RCC 7860 (cell line): ENCODE results near the gene CLDN14.
A peak's percentile ranks its signal among the peaks of the same experiment; 100 is the strongest.

Source experiments
- DNase-seq: peaks from one replicate; pipeline ENCODE4 v3.0.0-alpha.2; 2015; ENCODE audit warnings: low spot score
- FAIRE-seq: peaks from 2 replicates; lab custom pipeline; 2012; peaks lifted over from hg19 to GRCh38; lab: Jason Lieb, UNC

Gene CLDN14, protein sequence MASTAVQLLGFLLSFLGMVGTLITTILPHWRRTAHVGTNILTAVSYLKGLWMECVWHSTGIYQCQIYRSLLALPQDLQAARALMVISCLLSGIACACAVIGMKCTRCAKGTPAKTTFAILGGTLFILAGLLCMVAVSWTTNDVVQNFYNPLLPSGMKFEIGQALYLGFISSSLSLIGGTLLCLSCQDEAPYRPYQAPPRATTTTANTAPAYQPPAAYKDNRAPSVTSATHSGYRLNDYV

DNA sequence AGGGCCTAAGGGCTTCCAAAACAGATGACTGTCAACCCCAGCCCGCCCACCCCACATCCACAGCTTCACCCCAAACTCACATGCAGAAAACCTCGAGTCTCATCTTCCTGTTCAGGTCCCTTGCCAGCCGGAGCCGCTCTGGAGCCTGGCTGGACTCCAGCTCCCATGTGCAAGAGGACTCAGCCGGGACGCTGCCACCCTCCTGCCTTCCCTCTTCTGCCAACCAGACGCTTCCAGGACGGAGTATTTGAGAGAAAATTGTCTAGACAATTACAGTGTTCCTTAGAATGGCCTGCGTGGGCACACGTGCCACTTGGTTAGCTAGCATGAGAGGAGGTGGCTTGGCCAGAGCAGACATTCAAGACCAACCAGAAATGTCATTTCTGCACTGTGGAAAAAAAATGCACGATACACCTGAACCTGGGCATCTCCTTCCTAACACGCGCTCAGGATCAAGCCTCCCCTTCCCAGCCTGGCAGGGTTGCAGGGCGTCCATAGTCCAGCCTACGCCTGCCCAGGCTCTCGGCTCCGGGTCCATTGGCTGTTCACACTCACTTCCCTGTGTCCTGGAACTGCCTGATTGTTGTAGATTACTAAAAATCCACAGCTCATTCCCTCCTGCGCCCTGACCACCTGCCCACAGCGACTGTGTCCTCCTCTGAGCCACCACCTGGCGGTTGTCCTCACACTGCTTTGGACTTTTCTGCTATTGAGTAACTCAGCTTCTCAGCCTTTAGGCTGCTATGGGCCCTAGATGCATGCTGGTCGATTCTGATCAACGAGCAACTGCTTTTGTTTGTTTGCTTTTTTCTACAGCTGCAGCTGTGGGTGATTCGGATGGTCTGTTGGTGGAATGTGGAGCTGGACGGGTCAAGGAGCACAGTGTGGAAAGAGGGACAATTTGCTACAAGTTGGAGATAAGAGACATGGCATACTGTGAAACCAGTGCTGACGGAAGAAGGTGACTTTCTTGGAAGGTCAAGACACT, at the start of gene CLDN14:
Gene CLDN14, minus strand, starts transcription at position 708 of the 988 bp plus-strand sequence. CDS start 18,427 bp downstream, outside the sequence.
- FAIRE-seq (no peak), DNase-seq (no peak)

DNA sequence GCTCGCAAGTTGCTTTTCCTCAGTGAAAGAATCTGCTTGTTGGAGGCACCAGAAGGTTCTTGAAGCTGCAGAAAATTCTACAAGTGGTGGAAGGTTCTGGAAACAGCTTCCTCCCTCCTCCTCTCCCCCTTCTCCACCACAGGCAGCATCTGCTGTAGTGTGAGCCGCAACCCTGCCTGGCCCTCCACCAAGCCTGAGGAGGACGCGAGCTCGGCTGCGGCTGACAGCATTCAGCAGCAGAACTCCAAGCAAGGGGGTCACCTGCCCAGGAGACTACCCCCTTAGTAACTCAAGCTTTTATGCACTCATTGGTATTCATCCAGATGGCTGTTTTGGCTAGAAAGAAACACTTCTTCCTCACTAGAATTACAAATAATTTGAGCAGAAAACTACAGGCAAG, 48.8 kb upstream of the CLDN14 start:
- DNase-seq (no peak), FAIRE-seq (no peak)

DNA sequence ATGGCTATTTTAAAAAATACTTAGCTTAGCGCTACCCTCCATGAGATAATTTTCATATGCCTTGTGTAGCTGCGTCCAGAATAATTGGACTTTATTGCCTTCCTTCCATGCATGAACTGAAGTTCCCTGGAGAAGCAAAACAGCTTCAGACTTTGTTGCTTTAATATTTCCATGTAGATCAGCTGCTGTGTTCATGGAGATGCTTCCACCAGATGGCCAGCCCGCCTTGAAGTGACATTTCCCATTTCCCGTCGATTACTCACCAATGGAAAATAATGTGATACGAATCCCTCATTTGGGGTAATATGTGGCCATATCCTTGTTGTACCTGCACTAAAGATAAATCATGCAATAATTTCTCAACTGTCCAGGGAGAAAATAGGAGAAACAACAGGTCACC, 47.4 kb upstream of the CLDN14 start:
- FAIRE-seq (no peak), DNase-seq (no peak)

DNA sequence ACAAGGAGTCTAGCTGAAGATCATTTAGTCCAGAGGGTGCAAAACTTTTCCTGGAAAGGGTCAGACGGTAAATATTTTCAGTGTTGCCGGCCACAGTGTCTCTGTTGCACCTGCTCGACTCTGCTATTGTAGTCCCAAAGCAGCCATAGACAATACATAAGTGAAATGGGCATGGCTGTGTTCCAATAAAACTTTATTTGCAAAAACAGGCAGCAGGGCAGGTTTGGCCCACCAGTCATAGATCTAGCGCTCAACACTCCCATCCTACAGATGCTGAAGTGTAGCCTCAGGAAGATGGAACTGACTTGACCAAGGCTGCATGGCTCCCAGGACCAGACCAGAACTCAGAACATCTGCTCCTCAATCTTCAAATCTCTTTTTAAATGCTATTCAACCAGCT, 46.2 kb upstream of the CLDN14 start:
- no peak for FAIRE-seq

DNA sequence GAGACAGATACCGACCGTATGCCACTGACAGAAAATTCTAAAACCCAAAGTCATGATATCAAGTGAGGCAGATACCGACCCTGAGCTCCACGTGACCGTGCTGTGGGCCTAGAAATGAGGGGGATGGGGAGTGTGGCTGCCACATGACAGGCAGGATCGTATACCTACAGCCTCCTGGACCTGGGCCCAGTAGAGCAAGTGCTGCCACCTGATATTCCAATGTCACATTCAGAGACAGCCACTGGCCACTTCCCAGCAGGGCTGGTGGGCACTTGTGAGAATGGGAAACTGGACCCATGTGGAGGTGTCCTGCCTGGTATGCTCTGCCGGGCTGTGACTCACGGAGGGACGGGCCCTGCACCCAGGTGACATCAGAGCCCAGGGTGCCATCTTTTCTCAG, 44.6 kb upstream of the CLDN14 start:
- DNase-seq (no peak), FAIRE-seq (no peak)

More for the DNA sequence above, 46.2 kb upstream of the CLDN14 start:
- no peak for DNase-seq

DNA sequence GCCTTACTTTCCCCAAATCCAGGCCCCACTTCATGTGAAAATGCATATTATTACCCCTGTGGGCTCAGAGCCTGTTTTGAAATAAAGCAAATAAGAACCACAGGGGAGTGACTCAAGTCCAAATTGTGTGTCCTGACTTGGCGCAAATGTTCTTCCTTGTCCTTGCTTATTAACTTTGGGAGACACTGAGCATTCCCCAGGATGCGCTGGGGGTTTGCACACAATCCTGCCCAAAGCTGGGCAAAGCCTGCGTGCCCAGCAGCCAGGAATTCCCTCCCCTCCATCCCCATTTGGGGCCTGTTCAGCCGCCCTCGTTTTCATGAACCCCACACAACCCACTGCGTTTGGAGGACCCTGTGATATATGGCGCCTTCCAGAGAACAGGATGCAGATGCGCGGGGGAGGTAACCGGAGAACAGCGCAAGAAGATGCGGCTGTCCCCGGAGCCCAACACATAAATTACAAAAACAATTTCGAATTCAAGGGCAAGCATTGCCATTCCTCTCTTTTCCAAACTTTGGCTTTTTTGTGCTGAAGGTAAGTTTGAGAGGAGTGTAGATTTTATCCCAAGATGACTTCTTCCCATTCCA, 42.4 kb upstream of the CLDN14 start:
- FAIRE-seq (no peak), DNase-seq (no peak)

DNA sequence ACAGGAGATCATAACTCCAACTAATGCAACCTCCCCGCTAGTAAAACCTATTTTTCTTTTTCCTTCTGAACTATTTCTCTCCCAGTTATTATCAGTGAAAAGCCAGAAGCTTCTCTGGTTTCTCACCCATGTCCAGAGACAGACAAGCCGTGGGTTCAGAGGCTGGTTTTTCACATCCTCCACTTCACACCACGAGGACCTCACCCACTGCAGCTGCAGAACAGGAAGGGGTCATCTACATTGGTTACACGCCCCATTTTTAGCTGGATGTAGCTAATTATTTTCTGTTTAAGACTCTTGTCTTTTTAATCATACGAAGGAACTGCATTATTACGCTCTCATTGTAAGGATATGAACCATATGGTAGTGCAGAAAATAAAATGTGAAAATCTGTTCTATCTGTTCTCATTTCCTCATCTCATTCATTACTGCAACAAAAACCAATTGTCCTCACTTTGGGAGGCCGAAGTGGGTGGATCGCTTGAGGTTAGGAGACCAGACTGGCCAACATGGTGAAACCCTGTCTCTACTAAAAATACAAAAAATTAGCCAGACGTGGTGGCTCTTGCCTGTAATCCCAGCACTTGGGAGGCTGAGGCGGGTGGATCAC, 39.1 kb upstream of the CLDN14 start:
- DNase-seq, result no peak
- FAIRE-seq, result no peak

DNA sequence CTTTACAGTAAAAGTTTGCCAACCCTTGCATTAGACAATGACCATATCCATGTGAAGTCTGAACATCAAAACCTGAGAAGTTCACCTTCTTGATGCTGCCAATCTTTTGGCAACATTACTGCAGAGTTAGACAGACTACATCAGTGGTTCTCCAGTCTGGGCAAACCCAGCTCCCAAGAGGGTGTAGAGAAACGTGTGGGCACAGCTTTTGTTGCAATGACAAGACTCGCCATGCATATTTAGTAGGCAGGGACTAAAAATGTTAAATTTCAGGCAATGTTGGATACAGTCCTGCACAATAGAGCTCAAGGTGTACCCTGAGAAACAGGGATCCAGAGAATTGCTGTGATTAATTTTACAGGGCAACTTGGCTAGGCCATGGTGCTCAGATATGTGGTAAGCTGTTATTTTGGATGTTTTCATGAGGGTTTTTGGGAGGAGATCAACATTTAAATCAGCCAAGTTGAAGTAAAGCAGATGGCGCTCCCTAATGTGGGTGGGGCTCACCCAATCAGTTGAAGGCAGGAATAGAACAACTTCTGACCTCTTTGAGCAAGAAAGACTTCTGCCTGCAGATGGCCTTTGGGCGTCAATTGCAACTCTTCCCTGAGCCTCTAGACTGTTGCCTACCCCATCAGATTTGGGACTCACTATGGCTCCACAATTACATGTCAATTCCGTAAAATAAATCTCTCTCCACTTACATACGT, 37.6 kb upstream of the CLDN14 start:
- FAIRE-seq (no peak), DNase-seq (no peak)

DNA sequence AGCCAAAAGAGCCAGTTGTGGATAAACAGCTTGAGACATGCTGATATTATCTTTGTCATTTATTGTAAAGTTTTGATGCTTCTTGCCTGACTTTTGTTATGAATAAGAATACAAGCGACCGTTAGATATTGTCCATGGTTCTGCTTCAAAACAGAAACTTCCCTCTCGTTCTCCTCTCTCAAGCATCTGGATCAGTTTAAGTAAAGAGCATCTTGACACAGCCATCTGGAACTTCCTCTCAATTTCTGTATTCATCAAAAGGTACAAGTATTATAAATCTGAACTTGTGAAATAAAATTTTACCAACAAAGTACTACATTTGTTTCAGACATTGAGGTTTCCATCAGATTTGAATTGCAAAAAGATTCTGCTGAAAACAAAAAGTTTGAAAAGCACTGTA, 36.4 kb upstream of the CLDN14 start:
- DNase-seq, result no peak
- no peak for FAIRE-seq

DNA sequence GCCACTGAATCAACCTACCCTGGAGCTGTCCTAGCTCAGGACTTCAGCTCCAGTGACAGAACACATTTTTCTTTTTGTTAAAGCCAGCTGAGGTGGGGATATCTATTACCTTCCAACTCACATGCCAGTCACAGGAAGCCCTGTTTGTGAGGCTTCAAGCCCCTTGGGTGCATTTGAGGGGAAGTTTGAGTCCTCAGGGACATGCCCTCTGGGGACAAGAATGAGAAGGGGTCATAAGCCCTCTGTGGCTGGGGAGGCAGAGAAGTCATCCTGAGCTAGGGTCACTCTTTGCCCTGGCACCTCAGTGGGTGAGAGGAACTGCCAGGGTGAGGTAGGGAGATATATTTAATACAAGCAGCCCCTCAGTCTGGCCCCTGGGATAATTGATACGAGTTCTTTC, 33.5 kb upstream of the CLDN14 start:
- DNase-seq, result no peak
- FAIRE-seq, result no peak

DNA sequence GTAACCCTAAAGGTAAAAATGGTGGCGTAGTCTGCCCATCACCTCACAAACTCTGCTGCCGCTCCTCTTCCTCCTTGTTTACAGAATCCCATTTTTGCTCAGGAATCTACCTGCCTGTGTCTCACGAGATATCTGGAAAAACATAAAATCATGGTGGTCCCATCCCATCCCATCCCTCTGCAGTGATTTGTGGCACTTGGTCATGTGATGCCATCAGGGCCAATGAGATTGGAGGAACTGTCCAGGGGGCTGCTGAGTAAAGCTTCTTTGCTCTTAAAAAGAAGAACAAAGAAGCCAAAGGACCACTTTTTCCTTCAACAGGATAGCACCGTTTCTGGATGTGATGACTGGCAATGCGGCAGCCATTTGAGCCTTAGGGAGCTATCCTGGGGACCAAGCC, 33.0 kb upstream of the CLDN14 start:
- FAIRE-seq (no peak), DNase-seq (no peak)

DNA sequence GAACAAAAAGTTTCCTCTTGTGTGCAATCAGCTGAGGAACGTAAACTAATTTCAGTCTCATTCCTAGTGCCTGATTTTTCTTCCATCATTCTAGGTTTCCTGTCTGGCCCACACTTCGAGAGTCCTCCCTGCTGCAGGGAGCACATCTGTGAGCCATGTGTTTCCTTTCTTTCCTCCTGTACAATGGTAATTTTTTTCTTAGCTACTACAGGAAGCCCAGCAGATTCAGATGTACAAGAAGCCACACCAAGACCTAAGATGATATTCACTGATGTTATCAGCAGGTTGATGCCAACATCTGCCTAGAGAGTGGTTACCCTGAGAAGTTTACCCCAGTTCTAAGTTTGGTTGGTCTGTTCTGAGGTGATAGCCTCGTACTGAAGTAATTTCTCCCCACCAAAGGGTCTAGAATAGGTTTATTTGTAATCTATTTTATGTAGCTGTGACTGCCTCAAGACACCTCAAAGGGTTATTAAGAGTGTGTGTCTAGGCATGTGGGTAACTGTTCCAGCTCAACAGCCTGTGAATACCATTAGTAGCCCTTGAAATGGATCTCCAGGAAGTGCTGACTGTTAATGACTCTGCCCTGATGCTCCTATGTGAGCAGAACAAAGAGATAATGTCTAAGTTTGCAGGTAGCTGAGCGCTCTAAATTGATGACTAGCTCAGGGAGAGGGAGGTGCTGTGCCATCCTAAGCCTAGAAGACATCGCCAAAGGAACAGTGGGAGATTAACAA, 31.7 kb upstream of the CLDN14 start:
- DNase-seq (no peak), FAIRE-seq (no peak)

DNA sequence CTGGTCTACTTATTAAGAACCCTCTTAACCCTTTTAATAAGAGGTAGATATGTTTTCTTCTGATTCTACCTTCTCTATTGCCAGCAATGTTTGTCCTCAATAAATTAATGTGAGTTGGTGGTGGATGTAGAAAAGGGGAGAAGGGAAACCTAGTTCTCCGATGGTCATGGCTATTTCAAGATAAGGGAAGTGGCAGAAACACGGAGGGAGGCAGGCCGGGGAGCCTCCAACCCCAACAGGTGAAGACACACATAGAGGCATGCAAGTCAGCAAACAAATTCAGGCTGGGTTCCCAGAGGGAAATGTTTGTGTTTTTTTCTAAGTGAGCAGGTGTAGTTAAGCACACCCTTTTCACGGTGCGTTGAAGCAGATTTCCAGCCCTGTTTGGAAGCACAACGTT, 31.0 kb upstream of the CLDN14 start:
- DNase-seq (no peak), FAIRE-seq (no peak)

DNA sequence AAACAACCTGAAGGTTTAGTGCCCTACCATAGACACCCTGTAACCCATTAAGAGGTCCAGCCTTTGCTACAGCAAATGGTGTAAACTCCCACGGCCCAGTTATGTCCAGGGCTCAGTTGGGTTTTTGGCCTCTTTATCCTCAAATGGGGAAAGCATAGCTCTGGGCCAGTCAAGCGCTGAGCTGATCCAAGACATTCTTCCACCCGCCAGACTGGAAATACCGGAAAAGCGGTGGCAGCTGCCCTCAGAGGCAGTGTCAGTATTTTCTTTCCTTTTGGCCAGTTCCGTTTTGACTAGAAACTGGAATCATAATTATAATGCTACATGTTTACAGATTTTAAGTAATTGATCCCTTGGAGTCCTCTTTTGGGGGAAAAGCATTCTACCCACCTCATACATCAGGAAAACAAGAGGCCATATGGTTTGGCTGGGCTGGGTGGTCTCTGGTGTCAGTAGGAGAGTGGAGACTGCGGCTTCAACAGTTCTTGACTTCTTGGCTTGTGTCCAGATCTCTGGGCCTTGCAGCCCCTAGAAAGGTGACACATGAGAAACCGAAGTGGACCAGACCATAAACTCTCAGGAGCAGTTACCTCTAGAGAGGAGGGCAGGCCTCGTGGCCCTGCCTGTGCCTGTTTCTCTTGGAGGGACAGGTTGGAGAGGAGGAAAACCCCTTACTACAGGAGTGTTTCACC, 30.2 kb upstream of the CLDN14 start:
- FAIRE-seq, result no peak
- no peak for DNase-seq

DNA sequence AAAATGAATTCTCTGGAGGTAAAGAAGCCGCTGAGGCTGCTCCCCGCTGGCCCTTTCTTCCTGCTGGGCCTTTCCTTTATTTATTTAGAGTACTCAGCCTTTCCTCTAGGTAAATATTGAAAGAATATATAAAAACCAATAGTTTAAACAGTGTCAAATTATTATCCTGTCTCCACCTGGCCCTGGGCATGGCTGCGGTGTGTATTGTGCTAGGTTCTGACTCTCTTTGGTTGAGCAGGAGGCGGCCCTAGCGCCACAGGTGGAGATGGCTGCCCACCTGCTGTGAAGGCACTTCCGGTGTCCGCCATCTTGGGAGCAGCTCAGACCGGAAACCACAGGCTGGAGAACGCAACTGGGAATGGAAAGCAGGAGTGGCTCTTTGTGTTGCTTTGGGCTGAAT, 29.0 kb upstream of the CLDN14 start:
- DNase-seq (no peak), FAIRE-seq (no peak)

DNA sequence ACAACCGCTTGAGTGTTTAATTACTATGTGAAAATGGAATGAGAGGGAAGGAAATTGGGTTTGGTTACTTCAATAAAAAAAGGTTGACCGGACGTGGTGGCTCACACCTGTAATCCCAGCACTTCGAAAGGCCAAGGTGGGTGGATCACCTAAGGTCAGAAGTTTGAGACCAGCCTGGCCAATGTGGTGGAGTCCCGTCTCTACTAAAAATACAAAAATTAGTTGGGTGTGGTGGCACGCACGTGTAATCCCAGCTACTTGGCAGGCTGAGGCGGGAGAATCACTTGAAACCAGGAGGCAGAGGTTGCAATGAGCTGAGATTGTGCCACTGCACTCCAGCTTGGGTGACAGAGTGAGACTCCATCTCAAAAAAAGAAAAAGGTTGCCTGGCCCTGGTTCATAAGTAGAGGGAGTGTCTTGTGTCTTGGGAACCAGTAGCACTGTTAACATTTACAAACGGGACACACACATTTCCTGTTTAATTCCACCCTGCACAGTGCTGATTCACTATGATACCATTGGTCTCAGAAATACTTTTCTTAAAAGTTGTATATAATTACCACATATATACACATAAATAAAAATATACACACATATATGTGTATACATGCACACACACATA, 27.6 kb upstream of the CLDN14 start:
- no peak for DNase-seq
- no peak for FAIRE-seq

DNA sequence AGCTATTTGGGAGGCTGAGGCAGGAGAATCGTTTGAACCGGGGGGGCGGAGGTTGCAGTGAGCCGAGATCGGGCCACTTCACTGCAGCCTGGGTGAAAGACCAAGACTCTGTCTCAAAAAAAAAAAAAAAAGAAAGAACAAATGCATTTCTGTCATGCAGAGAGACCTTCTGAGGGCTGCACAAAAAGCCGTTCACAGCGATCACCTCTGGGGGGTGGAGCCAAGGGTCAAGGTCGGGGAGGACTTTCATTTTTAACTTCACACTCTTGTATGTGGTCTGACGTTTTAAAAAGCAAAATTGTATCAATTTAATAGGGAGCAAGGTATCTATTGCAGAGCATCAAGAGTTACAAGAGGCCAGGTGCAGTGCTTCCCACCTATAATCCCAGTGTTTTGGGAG, 26.6 kb upstream of the CLDN14 start:
- DNase-seq, result no peak
- FAIRE-seq, result no peak

DNA sequence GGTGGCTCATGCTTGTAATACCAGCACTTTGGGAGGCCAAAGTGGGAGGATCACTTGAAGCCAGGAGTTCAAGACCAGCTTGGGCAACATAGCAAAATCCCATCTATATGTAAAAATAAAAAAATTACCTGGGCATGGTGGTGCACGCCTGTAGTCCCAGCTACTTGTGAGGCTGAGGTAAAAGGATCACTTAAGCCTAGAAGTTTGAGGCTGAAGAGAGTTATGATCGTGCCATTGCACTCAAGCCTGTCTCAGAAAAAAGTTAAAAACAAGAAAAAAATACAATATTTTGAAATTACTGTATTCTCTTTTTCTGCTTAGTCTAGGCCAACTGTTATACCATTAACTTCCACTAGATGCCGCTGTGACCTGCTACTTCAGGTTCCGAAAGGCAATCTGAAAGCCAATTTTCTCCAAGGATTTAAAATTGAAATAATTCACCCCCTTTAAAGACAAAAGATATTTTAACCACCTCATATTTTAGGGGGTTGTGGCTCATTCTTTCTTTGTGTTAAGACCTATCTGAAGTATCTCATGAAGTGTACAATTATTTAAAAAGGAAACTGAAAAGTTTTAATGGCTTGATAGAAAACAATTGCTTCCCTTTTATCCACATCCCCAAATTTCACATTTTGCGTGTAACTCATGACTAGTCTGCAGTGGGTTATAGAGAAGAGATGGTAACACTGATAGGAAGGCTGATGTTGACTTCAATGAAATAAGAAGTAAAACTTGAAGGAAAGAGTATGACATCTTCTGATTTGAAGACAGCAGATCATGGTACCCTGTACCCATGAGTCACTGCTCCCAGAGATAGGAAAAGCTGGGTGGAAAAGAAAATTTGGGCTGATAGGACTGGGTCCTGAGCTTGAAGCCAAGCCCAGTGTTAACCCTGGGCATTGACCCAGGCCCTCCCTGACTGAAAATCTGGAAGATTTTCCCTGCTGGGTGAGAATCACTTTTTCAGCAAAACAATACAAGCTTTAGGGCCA, 24.4 kb upstream of the CLDN14 start:
- DNase-seq, result peak; percentile 34
- FAIRE-seq, result peak; percentile 69
